Gastrocnemius medialis (tissue), 4 donors: ENCODE measurements around the gene B3GNT9. TPM values are rescaled to one million over a fixed set of nuclear protein-coding genes. Genes with fewer than 3 reads are reported as not detected.

Source experiments
- ATAC-seq, 2 donors: fragments of 150-250 bp; one replicate each; pipeline ENCODE4 v1.9.1; 2016
- DNase-seq, 2 donors: peaks; one replicate each; pipeline ENCODE4 v3.0.0-alpha.2; 2019
- H3K27ac ChIP-seq, 4 donors: fragments of 200-600 bp; sonication (generic); 1 replicate in 1 of 4; 2 replicates in 3 of 4; pipeline ENCODE4 v1.5.1; 2016 to 2018; ENCODE audit warnings: mild to moderate bottlenecking in 2 of 4, moderate library complexity in 1 of 4
- H3K27me3 ChIP-seq, 3 donors: fragments of 200-600 bp; sonication (generic) in 2 of 3; 1 replicate in 1 of 3; 2 replicates in 2 of 3; pipeline versions ENCODE4 v1.5.1 to v1.6.0; 2016 to 2019; ENCODE audit warnings: mild to moderate bottlenecking in 1 of 3, moderate library complexity in 1 of 3
- H3K36me3 ChIP-seq, 2 donors: fragments of 200-600 bp; sonication (generic) in 1 of 2; one replicate each; pipeline ENCODE4 v1.5.1; 2017 to 2018
- H3K4me1 ChIP-seq, 2 donors: fragments of 200-600 bp; sonication (generic) in 1 of 2; one replicate each; pipeline ENCODE4 v1.5.1; 2016 to 2017; ENCODE audit warnings: mild to moderate bottlenecking in 2 of 2
- H3K4me3 ChIP-seq, 4 donors: fragments of 200-600 bp; sonication (generic) in 3 of 4; 1 replicate in 1 of 4; 2 replicates in 3 of 4; pipeline ENCODE4 v1.5.1; 2016 to 2019; ENCODE audit warnings: mild to moderate bottlenecking in 2 of 4
- H3K9me3 ChIP-seq, 3 donors: fragments of 200-600 bp; sonication (generic) in 2 of 3; 1 replicate in 1 of 3; 2 replicates in 2 of 3; pipeline ENCODE4 v1.5.1; 2016 to 2019
- CTCF ChIP-seq, 5 experiments: fragments of 450-650 bp in 3 of 5; fragments of 200-600 bp in 2 of 5; sonication (generic) in 2 of 5; IDR thresholded peaks in 4 of 5; conservative IDR thresholded peaks in 1 of 5; 1 replicate in 4 of 5; 2 replicates in 1 of 5; pipeline ENCODE4 v1.5.1; 2016 to 2019; ENCODE audit warnings: antibody characterized with exemption in 5 of 5, mild to moderate bottlenecking in 3 of 5, moderate library complexity in 3 of 5
- POLR2A ChIP-seq, 2 donors: fragments of 450-650 bp; IDR thresholded peaks; one replicate each; pipeline ENCODE4 v1.6.1; 2017; ENCODE audit warnings: antibody characterized with exemption in 2 of 2, mild to moderate bottlenecking in 2 of 2, moderate library complexity in 2 of 2
- in situ Hi-C, 4 donors: fragments of 200-750 bp; cut with MboI; loops; one replicate each; pipeline versions ENCODE4 v1.15.0 to v1.8.0; 2017; ENCODE audit warnings: low sequenced_read_pairs in 4 of 4
- intact Hi-C: fragments of 100-400 bp; cut with DNase I; formaldehyde crosslinking; loops from one replicate; pipeline ENCODE4 v1.15.1; 2023; ENCODE audit warnings: low total_unique reads
- total RNA-seq, 4 donors: library from RNA; depleted of rRNA; stranded (reverse); fragments of >200 nt; gene quantifications; one replicate each; pipeline versions ENCODE4 v1.1.0 to v1.2.3, GENCODE V29; 2016

The B3GNT9 gene
- total RNA-seq, 4 donors from 2014 or later, result 1.5 to 3.1 (median 2.6) TPM

- Histone ChIP-seq H3K4me1 (peaks cover 22 to 41% of the 10 kb centered on the region in 2 donors), H3K27me3 (no peaks in the 10 kb centered on the region), H3K27ac (no peak overlapping the region), H3K4me3 (no peak overlapping the region), H3K9me3 (no peaks in the 10 kb centered on the region), H3K36me3 (no peaks in the 10 kb centered on the region)
- in situ Hi-C loops, result no loop called here
- DNase-seq (no peak), ATAC-seq (no peak)
- intact Hi-C loops, result no loop called here
- TF ChIP-seq POLR2A (IDR thresholded peaks at IDR 0.05) (no peak), CTCF (IDR thresholded peaks at IDR 0.05 in 4 of 5, conservative IDR thresholded peaks at IDR 0.05 in 1 of 5) (no peak)
Observed at GRCh38 chr16:67187175-67187890, 36.5 kb upstream of the B3GNT9 start.

- intact Hi-C loops (no loop called here), in situ Hi-C loops (no loop called here)
- no peaks in the 10 kb centered on the region for H3K9me3 ChIP-seq
- DNase-seq, result no peak
- H3K4me3 ChIP-seq, result no peak overlapping the region
- no peak overlapping the region for H3K27ac ChIP-seq
- no peaks in the 10 kb centered on the region for H3K36me3 ChIP-seq
- TF ChIP-seq CTCF (IDR thresholded peaks at IDR 0.05 in 4 of 5, conservative IDR thresholded peaks at IDR 0.05 in 1 of 5), result no peak
- TF ChIP-seq POLR2A (IDR thresholded peaks at IDR 0.05), result no peak
- no peak for ATAC-seq
- H3K27me3 ChIP-seq, result no peaks in the 10 kb centered on the region
- H3K4me1 ChIP-seq, result peaks cover 20 to 41% of the 10 kb centered on the region in 2 donors
Observed at GRCh38 chr16:67186550-67186950, 35.8 kb upstream of the B3GNT9 start.

- TF ChIP-seq POLR2A (IDR thresholded peaks at IDR 0.05) (no peak), CTCF (IDR thresholded peaks at IDR 0.05 in 4 of 5, conservative IDR thresholded peaks at IDR 0.05 in 1 of 5) (peak in 2 of 5 experiments; percentile 4 to 7)
- intact Hi-C loops (loop anchor here (1.0 kb wide), 2 partner anchors 76 to 208 kb away; partner anchors contain the start of gene PHAF1), in situ Hi-C loops (no loop called here)
- H3K27ac ChIP-seq, result peak overlapping the region in 2 of 4 donors; percentile 22 to 97
- no peak for ATAC-seq
- DNase-seq, result no peak
- H3K4me1 ChIP-seq, result peaks cover 15 to 35% of the 10 kb centered on the region in 2 donors
- no peaks in the 10 kb centered on the region for H3K36me3 ChIP-seq
- H3K27me3 ChIP-seq, result no peaks in the 10 kb centered on the region
- peak overlapping the region; percentile 3 to 88 (median 67) for H3K4me3 ChIP-seq
- no peaks in the 10 kb centered on the region for H3K9me3 ChIP-seq
Observed at GRCh38 chr16:67185651-67186134, 34.9 kb upstream of the B3GNT9 start.

- intact Hi-C loops (loop anchor here (1.0 kb wide), 3 partner anchors 26 to 208 kb away; partner anchors contain the start of genes FBXL8, PHAF1 and TRADD), in situ Hi-C loops (no loop called here)
- no peaks in the 10 kb centered on the region for H3K9me3 ChIP-seq
- ATAC-seq (peak; percentile 44 to 49), DNase-seq (peak; percentile 80 to 89)
- peak overlapping the region; percentile 85 to 97 (median 95) for H3K27ac ChIP-seq
- peak overlapping the region; percentile 65 to 88 (median 70) for H3K4me3 ChIP-seq
- no peaks in the 10 kb centered on the region for H3K36me3 ChIP-seq
- H3K4me1 ChIP-seq, result peaks cover 15 to 31% of the 10 kb centered on the region in 2 donors
- no peaks in the 10 kb centered on the region for H3K27me3 ChIP-seq
- TF ChIP-seq POLR2A (IDR thresholded peaks at IDR 0.05), result no peak
- peak; percentile 78 to 91 (median 83) for TF ChIP-seq CTCF (IDR thresholded peaks at IDR 0.05 in 4 of 5, conservative IDR thresholded peaks at IDR 0.05 in 1 of 5)
Observed at GRCh38 chr16:67184995-67185650, 34.3 kb upstream of the B3GNT9 start.
